Germinal center (tissue), 1 donor: Measurements from ENCODE around the gene EHBP1L1.
"Not testable (repeated sequence)": the region's sequence is repeated elsewhere in the genome, so short reads cannot be mapped to it uniquely, and the experiment has no call there.

Experiments
- DNase-seq: peaks from one replicate; pipeline ENCODE4 v3.0.0; 2012; ENCODE audit warnings: mixed read lengths, low spot score

The EHBP1L1 gene

DNA sequence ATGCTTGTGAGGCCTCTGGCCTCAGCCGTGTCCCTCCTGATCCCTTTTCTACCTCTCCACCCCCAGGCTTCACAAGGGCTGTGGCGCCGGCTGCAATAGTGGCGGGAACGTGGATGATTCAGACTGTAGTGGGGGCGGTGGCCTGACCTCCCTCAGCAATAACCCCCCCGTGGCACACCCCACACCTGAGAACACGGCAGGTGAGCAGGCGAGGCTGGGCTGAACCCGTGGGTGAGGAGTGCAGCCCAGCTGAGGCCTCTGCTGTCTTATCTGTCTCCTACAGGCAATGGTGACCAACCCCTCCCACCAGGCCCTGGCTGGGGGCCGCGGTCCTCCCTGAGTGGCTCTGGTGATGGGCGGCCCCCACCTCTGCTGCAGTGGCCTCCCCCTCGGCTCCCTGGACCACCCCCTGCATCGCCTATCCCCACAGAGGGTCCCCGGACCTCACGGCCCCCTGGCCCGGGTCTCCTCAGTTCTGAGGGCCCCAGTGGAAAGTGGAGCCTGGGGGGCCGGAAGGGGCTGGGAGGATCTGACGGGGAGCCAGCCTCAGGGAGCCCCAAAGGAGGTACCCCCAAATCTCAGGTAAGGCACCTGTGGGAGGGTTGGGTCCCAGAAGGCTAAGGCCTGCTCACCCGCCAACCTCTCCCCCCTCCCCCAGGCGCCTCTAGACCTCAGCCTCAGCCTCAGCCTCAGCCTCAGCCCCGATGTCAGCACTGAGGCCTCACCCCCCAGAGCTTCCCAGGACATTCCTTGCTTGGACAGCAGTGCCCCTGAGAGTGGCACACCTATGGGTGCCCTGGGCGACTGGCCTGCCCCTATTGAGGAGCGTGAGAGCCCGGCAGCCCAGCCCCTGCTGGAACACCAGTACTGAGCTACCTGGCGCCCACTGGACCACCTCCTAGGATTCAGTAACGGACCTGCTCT is 60.5 kb downstream of the EHBP1L1 start:
- no peak for DNase-seq

DNA sequence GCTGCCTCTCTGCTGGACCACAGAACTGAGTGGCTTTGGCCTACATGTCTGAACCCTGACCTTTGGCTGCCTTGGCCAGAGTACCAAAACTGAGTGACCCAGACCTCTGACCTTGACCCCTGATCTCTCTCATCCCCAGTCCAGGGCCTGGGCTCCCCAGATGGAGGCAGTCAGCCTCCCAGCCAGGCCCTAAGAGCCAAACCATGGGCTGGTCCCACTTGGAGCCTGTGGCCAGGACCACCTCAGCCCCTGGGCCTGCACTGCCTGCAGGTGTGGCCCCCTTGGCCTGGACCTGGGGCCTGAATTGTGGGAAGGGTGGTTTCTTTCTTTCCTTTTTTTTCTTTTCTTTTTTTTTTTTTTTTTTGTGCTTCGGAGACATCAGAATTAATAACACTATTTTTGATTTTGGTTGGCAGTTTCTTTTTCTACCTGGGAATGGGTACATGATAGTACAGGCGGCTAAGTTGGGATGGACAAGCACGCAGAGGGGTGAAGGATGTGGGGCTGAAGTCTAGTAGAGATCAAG is 61.2 kb downstream of the EHBP1L1 start:
- no peak for DNase-seq

DNA sequence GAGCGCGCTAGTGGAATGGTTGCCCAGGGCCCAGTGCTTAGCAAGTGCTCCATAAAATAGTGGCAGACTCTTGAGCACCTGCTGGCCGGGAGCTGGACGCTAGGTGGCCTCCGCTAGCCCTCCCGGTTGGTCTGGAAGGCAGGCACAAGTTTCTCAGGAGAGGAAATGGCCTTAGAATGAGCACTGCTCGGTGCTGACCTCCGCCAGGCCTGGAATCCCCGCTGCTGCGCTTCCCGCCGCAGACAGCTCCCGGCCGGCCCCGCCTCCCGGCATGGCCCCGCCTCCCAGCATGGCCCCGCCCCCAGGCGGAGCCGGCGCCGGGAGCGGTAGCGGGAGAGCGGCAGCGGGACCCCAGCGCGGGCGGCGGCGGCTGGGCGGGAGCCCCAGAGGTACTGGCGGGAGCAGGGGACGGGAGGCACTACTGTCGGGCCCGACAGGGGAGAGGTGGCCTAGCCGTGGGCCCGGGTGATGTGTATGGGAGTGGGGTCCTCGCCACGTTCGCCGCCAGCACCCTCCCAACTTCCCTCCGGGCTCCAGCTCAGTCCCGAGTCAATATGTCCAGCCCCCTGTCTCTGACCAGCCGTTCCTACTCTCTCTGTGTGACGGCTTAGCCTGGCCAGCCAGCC is 62.1 kb downstream of the EHBP1L1 start, which contains the start of gene SIPA1:
Gene SIPA1 (plus strand): TSS at position 308 of the 626 bp plus-strand sequence. CDS start 2,821 bp downstream, outside the sequence.
- DNase-seq = peak; percentile 75

DNA sequence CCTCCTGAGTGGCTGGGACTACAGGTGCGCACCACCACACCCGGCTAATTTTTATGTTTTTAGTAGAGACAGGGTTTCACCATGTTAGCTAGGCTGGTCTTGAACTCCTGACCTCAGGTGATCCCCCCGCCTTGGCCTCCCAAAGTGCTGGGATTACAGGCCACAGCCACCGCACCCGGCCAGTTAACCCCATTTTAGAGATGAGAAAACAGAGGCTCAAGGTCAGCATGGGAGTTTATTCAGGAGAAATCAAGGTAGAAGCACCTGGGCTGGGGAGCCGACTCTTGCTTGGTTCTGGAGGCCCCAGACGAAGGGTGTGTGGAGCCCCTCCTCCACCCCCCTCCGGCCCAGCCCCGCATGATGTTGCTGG is 63.4 kb downstream of the EHBP1L1 start:
- DNase-seq = not testable (repeated sequence)

DNA sequence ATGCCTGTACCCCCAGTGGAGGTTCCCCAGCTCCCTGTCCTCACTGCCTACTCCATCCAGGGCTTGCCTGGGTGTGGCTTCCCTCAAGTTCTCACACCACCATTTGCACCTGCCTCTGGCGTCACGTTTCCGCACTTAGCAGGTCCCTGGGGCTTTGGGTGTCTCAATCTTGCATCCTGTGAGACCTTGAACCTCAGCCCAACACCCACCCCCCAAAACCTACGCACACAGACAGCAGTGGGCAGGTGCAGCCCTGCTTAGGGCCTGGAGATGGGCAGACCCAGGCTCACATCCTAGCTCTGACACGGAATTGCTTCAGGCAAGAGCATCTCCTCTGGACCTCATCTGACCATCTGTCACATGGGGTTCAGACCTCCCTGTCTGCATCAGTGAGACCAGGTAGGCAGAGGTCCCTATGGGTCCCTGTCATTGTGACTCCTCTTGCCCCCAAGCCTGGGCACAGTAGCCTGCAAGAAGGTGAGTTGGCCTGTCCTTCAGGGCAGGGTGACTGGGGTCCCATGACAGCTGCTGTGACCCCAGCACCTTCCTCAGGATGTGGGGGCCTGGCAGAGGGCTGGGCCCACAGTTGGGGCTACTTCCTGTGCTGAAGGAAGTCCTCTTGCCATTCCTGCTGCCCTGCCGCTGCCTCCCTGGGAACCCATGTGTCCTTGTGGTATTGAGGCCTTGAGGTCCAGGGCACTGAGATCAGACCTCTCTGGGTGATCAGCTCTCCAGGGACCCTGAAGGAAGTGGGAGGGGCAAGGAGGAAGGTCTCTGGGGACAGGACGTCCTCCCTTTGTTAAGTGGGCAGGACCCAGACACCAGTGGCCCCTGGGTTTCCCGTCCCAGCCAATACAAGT is 64.0 kb downstream of the EHBP1L1 start:
- peak; percentile 79 for DNase-seq

DNA sequence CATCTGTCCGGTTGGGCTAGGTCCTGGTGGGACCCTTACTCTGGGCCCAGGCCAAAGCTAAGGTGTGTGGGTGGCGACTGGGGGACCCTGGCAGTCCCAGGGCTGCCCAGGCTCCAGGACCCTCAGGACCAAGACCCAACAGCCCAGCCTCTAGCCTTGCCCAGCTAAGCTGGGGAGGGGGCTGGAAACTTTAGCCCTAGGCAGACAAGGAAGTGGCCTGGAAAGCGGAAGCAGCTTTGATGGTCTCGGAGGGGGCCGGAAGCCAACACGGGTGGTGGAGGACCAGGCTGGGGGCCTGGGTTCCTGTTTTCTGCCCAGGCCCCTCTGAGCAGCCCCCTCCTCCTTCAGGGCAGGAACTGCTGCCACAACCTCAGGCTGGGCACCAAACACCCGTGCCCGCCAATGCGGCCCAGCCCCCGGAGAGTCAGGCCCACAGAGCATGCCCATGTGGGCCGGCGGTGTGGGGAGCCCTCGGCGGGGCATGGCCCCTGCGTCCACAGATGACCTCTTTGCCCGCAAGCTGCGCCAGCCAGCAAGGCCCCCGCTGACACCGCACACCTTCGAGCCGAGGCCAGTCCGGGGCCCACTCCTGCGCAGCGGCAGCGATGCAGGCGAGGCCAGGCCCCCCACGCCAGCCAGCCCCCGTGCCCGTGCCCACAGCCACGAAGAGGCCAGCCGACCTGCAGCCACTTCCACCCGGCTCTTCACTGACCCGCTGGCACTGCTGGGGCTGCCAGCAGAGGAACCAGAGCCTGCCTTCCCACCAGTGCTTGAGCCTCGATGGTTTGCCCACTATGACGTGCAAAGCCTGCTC is 64.8 kb downstream of the EHBP1L1 start:
- DNase-seq = peak; percentile 52

DNA sequence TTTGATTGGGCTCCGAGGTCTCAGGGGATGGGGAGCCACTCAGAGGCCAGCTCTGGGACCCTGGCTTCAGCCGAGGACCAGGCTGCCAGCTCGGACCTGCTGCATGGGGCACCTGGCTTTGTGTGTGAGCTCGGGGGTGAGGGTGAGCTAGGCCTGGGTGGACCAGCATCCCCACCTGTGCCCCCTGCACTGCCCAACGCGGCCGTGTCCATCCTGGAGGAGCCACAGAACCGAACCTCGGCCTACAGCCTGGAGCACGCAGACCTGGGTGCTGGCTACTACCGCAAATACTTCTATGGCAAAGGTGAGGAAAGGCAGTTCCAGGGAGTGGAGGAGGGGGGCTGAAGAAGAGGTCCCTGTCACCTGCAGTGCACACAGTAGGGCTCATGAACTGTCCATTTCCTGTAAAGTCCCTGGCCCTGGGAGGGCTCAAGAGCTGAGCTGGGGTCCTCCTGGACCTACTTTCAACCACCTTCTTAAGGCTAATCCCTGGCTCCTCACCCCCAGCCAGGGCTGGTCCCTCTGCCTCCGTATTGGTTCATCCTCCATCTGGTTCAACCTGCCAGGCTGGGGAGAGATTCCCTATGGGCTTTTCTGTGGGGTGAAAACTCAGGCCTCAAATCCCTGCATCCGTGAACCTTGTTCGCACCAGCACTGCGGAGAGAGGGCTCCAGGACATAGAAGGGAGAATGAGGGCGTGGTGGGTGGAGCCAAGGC is 65.6 kb downstream of the EHBP1L1 start:
- no peak for DNase-seq
